Breast epithelium (tissue), 3 donors: ENCODE results near the gene TJAP1.

Experiments
- CTCF ChIP-seq, 3 donors: fragments of 450-650 bp; IDR thresholded peaks; one replicate each; pipeline ENCODE4 v1.5.1; 2016 to 2017; ENCODE audit warnings: antibody characterized with exemption in 3 of 3, mild to moderate bottlenecking in 3 of 3, moderate library complexity in 3 of 3
- POLR2AphosphoS5 ChIP-seq, 3 donors: sonication (generic); formaldehyde crosslinking; IDR thresholded peaks; one replicate each; pipeline ENCODE4 v1.6.1; 2017; ENCODE audit warnings: antibody characterized with exemption in 3 of 3

GRCh38 chr6:43499028-43499815 lies 21.9 kb downstream of the TJAP1 start:
- no peak for TF ChIP-seq POLR2AphosphoS5 (IDR thresholded peaks at IDR 0.05)
- TF ChIP-seq CTCF (IDR thresholded peaks at IDR 0.05): no peak
